Skeletal muscle tissue (tissue), 4 donors: ENCODE measurements around the gene LILRA5. TPM values are rescaled to one million over a fixed set of nuclear protein-coding genes. Genes with fewer than 3 reads are reported as not detected.

Experiments
- H3K27ac ChIP-seq: one replicate; pipeline ENCODE4 v1.7.0; 2013; ENCODE audit warnings: mild to moderate bottlenecking, low read depth, low read length, inconsistent platforms
- H3K27me3 ChIP-seq, 3 donors: one replicate each; pipeline ENCODE4 v1.7.0; 2013; ENCODE audit warnings: low read length in 3 of 3; ENCODE audit not compliant: control insufficient read depth in 3 of 3, insufficient read depth in 3 of 3
- H3K36me3 ChIP-seq, 3 donors: one replicate each; pipeline ENCODE4 v1.7.0; 2013; ENCODE audit warnings: low read length in 3 of 3; ENCODE audit not compliant: control insufficient read depth in 3 of 3, insufficient read depth in 3 of 3
- H3K4me1 ChIP-seq, 3 donors: one replicate each; pipeline ENCODE4 v1.7.0; 2013; ENCODE audit warnings: low read length in 3 of 3, mild to moderate bottlenecking in 3 of 3; ENCODE audit not compliant: control insufficient read depth in 3 of 3, insufficient read depth in 3 of 3
- H3K4me3 ChIP-seq, 3 donors: one replicate each; pipeline ENCODE4 v1.7.0; 2013; ENCODE audit warnings: low read length in 3 of 3
- H3K9ac ChIP-seq, 3 donors: one replicate each; pipeline ENCODE4 v1.7.0; 2013; ENCODE audit warnings: low read length in 3 of 3, mild to moderate bottlenecking in 3 of 3, moderate library complexity in 2 of 3, low read depth in 1 of 3
- H3K9me3 ChIP-seq, 3 donors: one replicate each; pipeline ENCODE4 v1.7.0; 2013; ENCODE audit warnings: low read length in 3 of 3; ENCODE audit not compliant: control insufficient read depth in 3 of 3
- total RNA-seq: library from RNA; depleted of rRNA; stranded (reverse); fragments of >200 nt; gene quantifications from one replicate; pipeline ENCODE4 v1.2.3, GENCODE V29; 2014
- donor health status: Osteomylitis.

The LILRA5 gene
- total RNA-seq, 1 donor from 2014 or later = 2.6 TPM

DNA sequence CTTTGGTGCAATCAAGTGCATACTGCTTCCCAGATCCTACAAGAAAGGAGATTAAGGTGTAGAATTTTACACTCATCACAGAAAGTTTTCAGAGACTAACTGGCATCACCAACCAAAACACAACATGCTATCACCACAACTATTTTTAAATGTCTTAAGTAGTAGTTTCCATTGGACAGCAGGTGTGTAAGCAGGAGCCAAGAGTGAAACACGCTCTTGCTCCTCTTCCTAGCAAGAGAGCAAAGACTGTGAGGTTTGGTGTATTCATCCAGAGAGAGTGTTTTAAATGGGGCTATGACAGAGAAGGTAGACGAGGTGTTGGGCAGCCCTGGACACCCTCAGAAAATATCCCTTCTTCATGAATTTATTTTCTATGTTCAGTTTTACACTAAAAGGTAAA is 38.5 kb upstream of the LILRA5 start:
- H3K9me3 ChIP-seq = peaks cover 0 to 3% (median 0%) of the 10 kb centered on the region in 3 donors
- H3K9ac ChIP-seq = no peak overlapping the region
- no peak overlapping the region for H3K27ac ChIP-seq
- H3K36me3 ChIP-seq = no peaks in the 10 kb centered on the region
- no peaks in the 10 kb centered on the region for H3K4me1 ChIP-seq
- H3K27me3 ChIP-seq = no peaks in the 10 kb centered on the region
- H3K4me3 ChIP-seq = no peak overlapping the region

DNA sequence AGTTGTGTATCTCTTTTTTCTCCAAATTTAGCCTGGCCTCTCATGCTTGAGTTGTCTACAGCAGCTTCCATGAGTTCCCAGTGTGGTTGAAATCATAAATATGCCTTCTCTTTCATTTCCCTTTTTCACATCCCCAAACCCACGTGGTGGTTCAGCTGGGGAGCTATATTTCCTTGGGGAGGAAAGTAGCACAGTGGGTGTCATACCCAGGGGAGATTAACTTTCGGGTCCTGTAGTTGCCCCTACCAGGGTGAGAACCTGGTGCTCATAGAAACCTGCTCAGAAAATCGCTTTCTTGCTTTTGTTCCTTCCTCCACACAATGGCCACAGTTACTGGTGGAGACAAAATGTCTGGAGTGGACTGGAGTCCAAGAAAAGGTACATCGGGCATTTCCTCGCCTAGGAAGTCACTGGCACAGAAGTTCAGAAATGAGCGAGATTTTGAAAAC is 33.0 kb upstream of the LILRA5 start:
- H3K4me1 ChIP-seq = no peaks in the 10 kb centered on the region
- H3K9ac ChIP-seq = no peak overlapping the region
- no peaks in the 10 kb centered on the region for H3K27me3 ChIP-seq
- no peak overlapping the region for H3K27ac ChIP-seq
- peaks cover 0 to 3% (median 0%) of the 10 kb centered on the region in 3 donors for H3K9me3 ChIP-seq
- no peaks in the 10 kb centered on the region for H3K36me3 ChIP-seq
- no peak overlapping the region for H3K4me3 ChIP-seq

DNA sequence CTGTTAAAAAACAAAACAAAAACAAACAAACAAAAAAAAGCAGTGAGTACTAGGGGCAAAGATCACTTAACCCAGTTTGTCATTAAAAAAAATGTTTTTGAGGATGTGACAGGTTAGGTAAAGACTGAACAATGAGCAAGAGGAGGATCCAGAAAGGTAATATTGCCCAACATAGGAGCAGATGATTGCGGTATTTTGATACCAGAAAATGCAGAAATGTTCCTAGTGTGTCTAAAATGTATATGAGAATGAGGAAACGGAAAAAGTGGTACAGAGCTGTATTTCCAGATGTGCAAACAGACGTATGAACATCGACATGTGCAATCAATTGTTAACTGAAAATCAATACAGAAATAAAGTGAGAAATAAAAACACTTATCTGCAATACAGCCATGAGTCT is 30.9 kb upstream of the LILRA5 start:
- Histone ChIP-seq H3K36me3 (no peaks in the 10 kb centered on the region), H3K4me3 (no peak overlapping the region), H3K9me3 (no peaks in the 10 kb centered on the region), H3K27me3 (peaks cover 0 to 8% (median 0%) of the 10 kb centered on the region in 3 donors), H3K27ac (no peak overlapping the region), H3K9ac (no peak overlapping the region), H3K4me1 (no peaks in the 10 kb centered on the region)

DNA sequence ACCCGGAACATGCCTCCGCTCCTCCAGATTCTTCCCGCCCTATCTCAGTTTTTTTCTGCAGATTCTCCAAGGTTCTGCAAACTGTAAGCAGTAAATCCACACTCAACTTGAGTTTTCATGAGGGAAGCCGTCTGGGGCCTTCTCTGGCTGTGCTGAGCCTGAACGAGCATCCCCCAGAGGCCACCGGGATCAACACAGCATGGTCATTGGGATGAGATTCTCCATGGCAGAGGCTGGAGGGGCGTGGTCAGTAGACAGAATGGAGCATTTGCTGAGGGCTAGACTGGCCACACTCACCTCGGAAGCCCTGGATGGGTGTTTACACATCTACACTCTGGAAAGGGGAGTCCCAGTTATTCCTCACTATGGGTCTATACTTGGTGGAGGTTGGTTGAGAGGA is 28.3 kb upstream of the LILRA5 start:
- H3K4me3 ChIP-seq = no peak overlapping the region
- no peaks in the 10 kb centered on the region for H3K36me3 ChIP-seq
- H3K4me1 ChIP-seq = no peaks in the 10 kb centered on the region
- no peak overlapping the region for H3K27ac ChIP-seq
- H3K9ac ChIP-seq = no peak overlapping the region
- H3K27me3 ChIP-seq = peaks cover 0 to 10% (median 0%) of the 10 kb centered on the region in 3 donors
- no peaks in the 10 kb centered on the region for H3K9me3 ChIP-seq

- Histone ChIP-seq H3K4me1 (no peaks in the 10 kb centered on the region), H3K9ac (no peak overlapping the region), H3K9me3 (no peaks in the 10 kb centered on the region), H3K27ac (no peak overlapping the region), H3K36me3 (no peaks in the 10 kb centered on the region), H3K4me3 (no peak overlapping the region), H3K27me3 (peaks cover 0 to 13% (median 0%) of the 10 kb centered on the region in 3 donors)
Observed at GRCh38 chr19:54339646-54340358, 26.8 kb upstream of the LILRA5 start.

DNA sequence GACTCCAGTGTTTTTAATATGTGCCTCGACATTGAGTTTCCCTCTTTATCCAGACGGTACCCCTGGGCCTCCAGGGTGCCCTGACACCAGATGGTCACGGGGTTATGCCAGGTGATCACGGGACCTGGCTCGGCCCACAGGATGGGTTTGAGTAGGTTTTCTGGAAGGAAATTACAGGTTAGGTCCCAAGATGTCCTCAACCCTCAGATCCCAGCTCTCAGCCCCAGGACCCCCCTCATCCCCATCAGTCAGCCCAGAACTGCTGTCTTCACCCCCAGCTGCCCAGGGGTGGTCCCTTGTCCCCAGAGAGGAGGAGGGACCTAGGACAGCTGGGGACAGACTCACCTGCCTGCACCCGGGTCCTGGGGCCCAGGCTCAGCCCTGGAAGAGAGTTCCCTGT is 25.6 kb upstream of the LILRA5 start:
- no peaks in the 10 kb centered on the region for H3K36me3 ChIP-seq
- no peaks in the 10 kb centered on the region for H3K9me3 ChIP-seq
- H3K27me3 ChIP-seq = peaks cover 0 to 13% (median 0%) of the 10 kb centered on the region in 3 donors
- no peaks in the 10 kb centered on the region for H3K4me1 ChIP-seq
- H3K27ac ChIP-seq = no peak overlapping the region
- H3K4me3 ChIP-seq = no peak overlapping the region
- no peak overlapping the region for H3K9ac ChIP-seq

- Histone ChIP-seq H3K36me3 (no peaks in the 10 kb centered on the region), H3K4me3 (no peak overlapping the region), H3K9ac (no peak overlapping the region), H3K27ac (no peak overlapping the region), H3K27me3 (peaks cover 0 to 13% (median 0%) of the 10 kb centered on the region in 3 donors), H3K4me1 (no peaks in the 10 kb centered on the region), H3K9me3 (no peaks in the 10 kb centered on the region)
Observed at GRCh38 chr19:54337858-54338230, 24.9 kb upstream of the LILRA5 start.

- Histone ChIP-seq H3K4me3 (no peak overlapping the region), H3K9me3 (no peaks in the 10 kb centered on the region), H3K9ac (no peak overlapping the region), H3K27me3 (peaks cover 0 to 13% (median 0%) of the 10 kb centered on the region in 3 donors), H3K4me1 (no peaks in the 10 kb centered on the region), H3K27ac (no peak overlapping the region), H3K36me3 (no peaks in the 10 kb centered on the region)
Observed at GRCh38 chr19:54336893-54337857, 24.2 kb upstream of the LILRA5 start.

DNA sequence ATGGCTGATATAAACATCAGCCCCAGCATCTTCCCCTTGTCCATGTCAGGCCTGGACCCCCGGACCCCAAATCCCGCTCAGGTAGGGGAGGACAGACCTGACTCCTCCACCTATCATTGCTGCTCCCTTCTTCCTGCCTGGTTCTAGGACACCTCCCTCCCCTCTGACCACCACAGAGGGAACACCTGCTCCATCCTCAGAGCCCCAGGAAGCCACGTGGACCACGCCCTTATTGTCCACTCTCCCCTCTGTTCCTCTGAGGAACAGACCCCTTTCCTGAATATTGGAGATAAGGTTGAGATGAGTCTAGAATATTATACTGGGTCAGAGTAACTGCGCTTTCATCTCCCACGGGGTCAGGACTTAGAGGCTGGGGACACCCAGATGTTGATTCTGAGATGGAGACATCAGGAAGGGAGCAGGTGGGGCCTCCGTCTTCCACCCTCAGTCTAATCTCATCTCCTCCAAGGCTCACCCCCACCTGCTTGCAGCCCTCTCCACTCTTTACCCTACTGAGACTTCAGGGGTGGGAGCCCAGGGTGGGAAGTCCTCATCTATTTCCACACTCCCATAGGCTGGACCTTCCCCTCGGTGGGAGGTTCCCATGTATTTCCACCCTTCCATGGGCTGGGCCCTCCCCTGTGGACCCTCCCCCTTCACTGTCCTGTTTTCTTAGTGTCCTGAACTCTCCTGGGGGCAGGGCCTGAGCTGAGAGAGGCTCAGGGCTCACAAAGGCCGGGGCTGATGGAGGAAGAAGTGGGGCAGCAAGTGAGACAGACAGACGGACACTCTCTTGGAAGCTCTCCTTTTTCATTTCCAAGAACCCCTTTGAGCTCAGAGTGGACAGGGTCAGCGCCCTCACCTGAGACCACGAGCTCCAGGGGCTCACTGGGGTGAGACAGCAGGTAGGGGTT is 23.3 kb upstream of the LILRA5 start:
- Histone ChIP-seq H3K4me1 (no peaks in the 10 kb centered on the region), H3K36me3 (no peaks in the 10 kb centered on the region), H3K4me3 (no peak overlapping the region), H3K9ac (no peak overlapping the region), H3K27me3 (peaks cover 0 to 13% (median 4%) of the 10 kb centered on the region in 3 donors), H3K9me3 (no peaks in the 10 kb centered on the region), H3K27ac (no peak overlapping the region)
